SK-N-SH (cell line): ENCODE results near the gene KLHL40. TPM values are rescaled to one million over a fixed set of nuclear protein-coding genes. Genes with fewer than 3 reads are reported as not detected.
A peak's percentile ranks its signal among the peaks of the same experiment; 100 is the strongest.

Experiments
- CTCF ChIA-PET: fragments of 300-600, 350-600 bp; formaldehyde crosslinking; extraction: SDS; loops from one replicate; lab custom pipeline; 2021; lab: Yijun Ruan, JAX
- POLR2A ChIA-PET: fragments of 350-600 bp; sonication (Branson Sonifier 250); formaldehyde crosslinking; extraction: SDS; loops from one replicate; lab custom pipeline; 2020; ENCODE audit warnings: antibody characterized with exemption, inconsistent platforms; lab: Yijun Ruan, JAX
- DNase-seq: peaks from one replicate; pipeline ENCODE4 v3.0.0; 2012
- H2AFZ ChIP-seq: fragments of 200-600 bp; sonication (generic); 2 replicates; pipeline ENCODE4 v1.8.1; 2016; ENCODE audit warnings: antibody characterized with exemption, mild to moderate bottlenecking, low read depth
- H3F3A ChIP-seq: fragments of 200-600 bp; sonication (generic); replicated peaks from 2 replicates; pipeline ENCODE3; 2016; ENCODE audit warnings: antibody characterized with exemption, mild to moderate bottlenecking; ENCODE audit not compliant: insufficient read depth
- H3K27ac ChIP-seq, 2 experiments: fragments of 200-500 bp in 1 of 2; fragments of 200-600 bp in 1 of 2; sonication (Bioruptor generic) in 1 of 2; sonication (generic), shearing (Covaris generic) in 1 of 2; 2 replicates each; pipeline versions ENCODE4 v1.5.1 to v1.6.1; 2014 to 2016; ENCODE audit warnings: low read depth in 2 of 2, inconsistent platforms in 1 of 2, low read length in 1 of 2, mild to moderate bottlenecking in 1 of 2, mixed read lengths in 1 of 2
- H3K27me3 ChIP-seq: fragments of 200-600 bp; sonication (generic), shearing (Covaris generic); 2 replicates; pipeline ENCODE4 v1.6.1; 2016; ENCODE audit warnings: mixed run types; ENCODE audit not compliant: insufficient read depth
- H3K36me3 ChIP-seq, 2 experiments: fragments of 200-500 bp in 1 of 2; fragments of 200-600 bp in 1 of 2; sonication (Bioruptor generic) in 1 of 2; sonication (generic) in 1 of 2; replicated peaks in 1 of 2; 2 replicates each; pipeline versions ENCODE3 to v1.5.1; 2014 to 2016; ENCODE audit warnings: low read length in 1 of 2, mild to moderate bottlenecking in 1 of 2; ENCODE audit not compliant: insufficient read depth in 2 of 2, control insufficient read depth in 1 of 2
- H3K4me1 ChIP-seq, 2 experiments: fragments of 200-500 bp in 1 of 2; fragments of 200-600 bp in 1 of 2; sonication (Bioruptor generic) in 1 of 2; sonication (generic), shearing (Covaris generic) in 1 of 2; 2 replicates each; pipeline versions ENCODE4 v1.5.1 to v1.6.1; 2014 to 2016; ENCODE audit warnings: low read depth in 1 of 2, low read length in 1 of 2, mixed run types in 1 of 2; ENCODE audit not compliant: insufficient read depth in 2 of 2, control insufficient read depth in 1 of 2
- H3K4me2 ChIP-seq: fragments of 200-600 bp; sonication (generic), shearing (Covaris generic); 2 replicates; pipeline ENCODE4 v1.6.1; 2017; ENCODE audit warnings: mixed run types
- H3K4me3 ChIP-seq, 2 experiments: fragments of 200-500 bp in 1 of 2; fragments of 200-600 bp in 1 of 2; sonication (Bioruptor generic) in 1 of 2; sonication (generic), shearing (Covaris generic) in 1 of 2; 2 replicates each; pipeline versions ENCODE4 v1.5.1 to v1.8.1; 2014 to 2016; ENCODE audit warnings: low read depth in 2 of 2, inconsistent platforms in 1 of 2, low read length in 1 of 2, mild to moderate bottlenecking in 1 of 2, mixed read lengths in 1 of 2, moderate library complexity in 1 of 2
- H3K79me2 ChIP-seq: fragments of 200-600 bp; sonication (generic); 2 replicates; pipeline ENCODE4 v1.8.1; 2017; ENCODE audit warnings: mild to moderate bottlenecking; ENCODE audit not compliant: insufficient read depth
- H3K9ac ChIP-seq: fragments of 200-600 bp; sonication (generic); 2 replicates; pipeline ENCODE4 v1.6.1; 2017; ENCODE audit warnings: mixed run types
- H3K9me2 ChIP-seq: fragments of 200-600 bp; sonication (generic); 2 replicates; pipeline ENCODE4 v1.6.1; 2017; ENCODE audit warnings: mixed run types
- H3K9me3 ChIP-seq: fragments of 200-600 bp; sonication (generic); 2 replicates; pipeline ENCODE4 v1.6.1; 2017; ENCODE audit warnings: mixed run types, mild to moderate bottlenecking, moderate library complexity
- H4K20me1 ChIP-seq: fragments of 200-600 bp; sonication (generic); 2 replicates; pipeline ENCODE4 v1.6.1; 2017; ENCODE audit warnings: mild to moderate bottlenecking, mixed run types; ENCODE audit not compliant: insufficient read depth
- CTCF ChIP-seq: fragments of 200-600 bp; sonication (generic); IDR thresholded peaks from 2 replicates; pipeline ENCODE4 v1.6.1; 2017; ENCODE audit warnings: antibody characterized with exemption, mild to moderate bottlenecking, moderate library complexity
- EZH2phosphoT487 ChIP-seq: fragments of 200-600 bp; sonication (generic); IDR thresholded peaks from 2 replicates; pipeline ENCODE4 v1.6.1; 2017; ENCODE audit warnings: low read depth, mixed run types, mild to moderate bottlenecking, antibody characterized with exemption, moderate library complexity, borderline replicate concordance
- IRF3 ChIP-seq: fragments of 150-350 bp; IDR thresholded peaks from 2 replicates; pipeline ENCODE4 v1.6.1; 2016; ENCODE audit warnings: mild to moderate bottlenecking, low read depth, low read length
- MXI1 ChIP-seq: IDR thresholded peaks from 2 replicates; pipeline ENCODE4 v1.6.1; 2012; ENCODE audit warnings: mild to moderate bottlenecking, low read depth, low read length, improper control_type of control experiment
- NRF1 ChIP-seq: IDR thresholded peaks from 2 replicates; pipeline ENCODE4 v1.6.1; 2012; ENCODE audit warnings: low read depth, mild to moderate bottlenecking, low read length
- REST ChIP-seq: IDR thresholded peaks from 2 replicates; pipeline ENCODE4 v1.6.1; 2012; ENCODE audit warnings: mild to moderate bottlenecking, low read depth, low read length, moderate library complexity
- RFX5 ChIP-seq: IDR thresholded peaks from 2 replicates; pipeline ENCODE4 v1.6.1; 2012; ENCODE audit warnings: mild to moderate bottlenecking, improper control_type of control experiment, low read length
- SIN3A ChIP-seq: IDR thresholded peaks from 2 replicates; pipeline ENCODE4 v1.6.1; 2012; ENCODE audit warnings: low read depth, mild to moderate bottlenecking, low read length, moderate library complexity, borderline replicate concordance
- SMC3 ChIP-seq: IDR thresholded peaks from 2 replicates; pipeline ENCODE4 v1.6.1; 2012; ENCODE audit warnings: low read depth, low read length, improper control_type of control experiment
- USF1 ChIP-seq: IDR thresholded peaks from 2 replicates; pipeline ENCODE4 v1.4.0; 2012; ENCODE audit warnings: low read depth, borderline replicate concordance
- ZBTB33 ChIP-seq: IDR thresholded peaks from 2 replicates; pipeline ENCODE4 v1.4.0; 2012; ENCODE audit warnings: low read depth, borderline replicate concordance
- WGBS: methylation state at CpG from one replicate; pipeline ENCODE4 v1.1.6; 2017; ENCODE audit warnings: low lambda C conversion rate; 5-methylcytosine and 5-hydroxymethylcytosine counted together
- polyA plus RNA-seq, 3 experiments: library from polyadenylated mRNA; depleted of rRNA; stranded (reverse); fragments of >200 nt; gene quantifications; 2 replicates each; pipeline ENCODE4 v1.2.3, GENCODE V29; 2012

Gene KLHL40
- polyA plus RNA-seq, 1 of the 3 experiments (the other 2 are of a cell fraction), result not detected

- Histone ChIP-seq H3F3A (no peaks in the 10 kb centered on the region), H3K79me2 (no peaks in the 10 kb centered on the region), H3K9me3 (no peaks in the 10 kb centered on the region), H3K9ac (no peak overlapping the region), H3K27me3 (peaks cover 19% of the 10 kb centered on the region; the same call in 1 of the 2 replicates), H2AFZ (no peak overlapping the region), H3K27ac (no peak overlapping the region), H3K4me1 (no peaks in the 10 kb centered on the region; a peak in 1 of 4 replicates), H3K36me3 (no peaks in the 10 kb centered on the region), H3K4me3 (peak overlapping the region in 1 of 2 experiments; percentile 6; a peak in 1 of 4 replicates), H3K4me2 (peak overlapping the region; percentile 77), H3K9me2 (no peaks in the 10 kb centered on the region), H4K20me1 (no peaks in the 10 kb centered on the region)
- ChIA-PET CTCF (interaction anchor here (0.7 kb wide), 1 partner anchor 28 kb away, joined by 3 read pairs; no protein-coding TSS in a partner anchor), POLR2A (no interaction called here)
- TF ChIP-seq IRF3 (no peak), ZBTB33 (no peak), EZH2phosphoT487 (no peak), SIN3A (no peak), SMC3 (no peak), USF1 (no peak), REST (no peak), CTCF (no peak), NRF1 (no peak), RFX5 (no peak), MXI1 (no peak)
- peak; percentile 63 for DNase-seq
- 20% methylated on average over 24 of the region's 80 CpGs for WGBS
Measured at GRCh38 chr3:42685891-42686820, 819 bp downstream of the KLHL40 start.
